Measurements from ENCODE around the gene DDX51.
"Not testable (repeated sequence)": the region's sequence is repeated elsewhere in the genome, so short reads cannot be mapped to it uniquely, and the experiment has no call there.

Gene DDX51

GRCh38 chr12:132152953-132153352 is 8.8 kb upstream of the DDX51 start:
- no peak for DNase-seq

- no peak for DNase-seq
Observed at GRCh38 chr12:132152411-132152821, 8.3 kb upstream of the DDX51 start.

- DNase-seq = no peak
Observed at GRCh38 chr12:132151766-132152410, 7.8 kb upstream of the DDX51 start.

GRCh38 chr12:132151145-132151765 is 7.1 kb upstream of the DDX51 start:
- no peak for DNase-seq

GRCh38 chr12:132150780-132151144 is 6.6 kb upstream of the DDX51 start:
- DNase-seq = no peak

GRCh38 chr12:132149526-132149925 is 5.4 kb upstream of the DDX51 start:
- not testable (repeated sequence) for DNase-seq

- no peak for DNase-seq
Observed at GRCh38 chr12:132148368-132149045, 4.4 kb upstream of the DDX51 start.

GRCh38 chr12:132147423-132148367 is 3.6 kb upstream of the DDX51 start:
- no peak for DNase-seq

GRCh38 chr12:132146772-132147422 is 2.8 kb upstream of the DDX51 start:
- DNase-seq = no peak

- DNase-seq = no peak
Observed at GRCh38 chr12:132146098-132146497, 2.0 kb upstream of the DDX51 start.

- no peak for DNase-seq
Observed at GRCh38 chr12:132145334-132145733, 1.2 kb upstream of the DDX51 start.

- no peak for DNase-seq
Observed at GRCh38 chr12:132144810-132145168, 670 bp upstream of the DDX51 start.

GRCh38 chr12:132143336-132144071 is 615 bp downstream of the DDX51 start:
- DNase-seq = peak; percentile 20

- no peak for DNase-seq
Observed at GRCh38 chr12:132142679-132143335, 1.3 kb downstream of the DDX51 start.

GRCh38 chr12:132141976-132142678 is 2.0 kb downstream of the DDX51 start:
- DNase-seq = no peak

GRCh38 chr12:132140918-132141841 is 2.9 kb downstream of the DDX51 start:
- DNase-seq = no peak

GRCh38 chr12:132140501-132140900 is 3.6 kb downstream of the DDX51 start:
- no peak for DNase-seq

- no peak for DNase-seq
Observed at GRCh38 chr12:132139912-132140311, 4.2 kb downstream of the DDX51 start.
